ENCODE data around the gene PALM. TPM values are rescaled to one million over a fixed set of nuclear protein-coding genes. Genes with fewer than 3 reads are reported as not detected.

Gene PALM
- total and polyA plus RNA-seq, 9 donors = 2.9 to 169 (median 118) TPM

GRCh38 chr19:746956-747355 is 38.2 kb downstream of the PALM start:
- H3K36me3 ChIP-seq = no peaks in the 10 kb centered on the region
- H3K4me3 ChIP-seq = no peak overlapping the region
- no peaks in the 10 kb centered on the region for H3K27me3 ChIP-seq
- H3K27ac ChIP-seq = no peak overlapping the region
- H3K9me3 ChIP-seq = peaks cover 0 to 6% of the 10 kb centered on the region in 2 donors
- intact Hi-C loops (cut with DNase I) = no loop called here
- 89 to 98% (median 96%) methylated on average over 22 of the region's 22 CpGs for WGBS, 3 donors
- TF ChIP-seq EP300 (IDR thresholded peaks at IDR 0.05) = no peak
- TF ChIP-seq POLR2A (IDR thresholded peaks at IDR 0.05) = no peak
- TF ChIP-seq CTCF (IDR thresholded peaks at IDR 0.05) = no peak
- DNase-seq = no peak
- H3K4me1 ChIP-seq (ENCODE audit: insufficient read depth) = peaks cover 2% of the 10 kb centered on the region

- H3K27ac ChIP-seq = no peak overlapping the region
- no peak for TF ChIP-seq EP300 (IDR thresholded peaks at IDR 0.05)
- no peak for TF ChIP-seq CTCF (IDR thresholded peaks at IDR 0.05)
- TF ChIP-seq POLR2A (IDR thresholded peaks at IDR 0.05) = no peak
- 95 to 96% (median 95%) methylated on average over 26 to 28 of the region's 28 CpGs for WGBS, 3 donors
- no peak overlapping the region for H3K4me3 ChIP-seq
- intact Hi-C loops (cut with DNase I) = no loop called here
- H3K36me3 ChIP-seq = no peaks in the 10 kb centered on the region
- H3K9me3 ChIP-seq = peaks cover 0 to 6% of the 10 kb centered on the region in 2 donors
- no peak for DNase-seq
- peaks cover 3% of the 10 kb centered on the region for H3K4me1 ChIP-seq (ENCODE audit: insufficient read depth)
- no peaks in the 10 kb centered on the region for H3K27me3 ChIP-seq
These were observed 38.9 kb downstream of the PALM start for GRCh38 chr19:747432-748273.

GRCh38 chr19:748274-748598 is 39.5 kb downstream of the PALM start:
- Histone ChIP-seq H3K27me3 (no peaks in the 10 kb centered on the region), H3K27ac (no peak overlapping the region), H3K9me3 (peaks cover 0 to 6% of the 10 kb centered on the region in 2 donors), H3K4me3 (no peak overlapping the region), H3K4me1 (ENCODE audit: insufficient read depth) (peaks cover 8% of the 10 kb centered on the region), H3K36me3 (no peaks in the 10 kb centered on the region)
- TF ChIP-seq CTCF (IDR thresholded peaks at IDR 0.05) (no peak), POLR2A (IDR thresholded peaks at IDR 0.05) (no peak), EP300 (IDR thresholded peaks at IDR 0.05) (no peak)
- intact Hi-C loops (cut with DNase I) = no loop called here
- DNase-seq = no peak
- WGBS, 3 donors = 91 to 94% (median 93%) methylated on average over 14 of the region's 14 CpGs

GRCh38 chr19:749811-750210 is 41.1 kb downstream of the PALM start:
- intact Hi-C loops (cut with DNase I) = loop anchor here in 1 of 4 donors (10.0 kb wide), 1 partner anchor 95 kb away; the partner anchor contains the start of gene PRTN3
- H3K4me3 ChIP-seq = no peak overlapping the region
- 78 to 84% (median 83%) methylated on average over 14 of the region's 14 CpGs for WGBS, 3 donors
- peaks cover 8% of the 10 kb centered on the region for H3K4me1 ChIP-seq (ENCODE audit: insufficient read depth)
- H3K36me3 ChIP-seq = no peaks in the 10 kb centered on the region
- no peaks in the 10 kb centered on the region for H3K27me3 ChIP-seq
- TF ChIP-seq POLR2A (IDR thresholded peaks at IDR 0.05) (no peak), EP300 (IDR thresholded peaks at IDR 0.05) (no peak), CTCF (IDR thresholded peaks at IDR 0.05) (no peak)
- H3K9me3 ChIP-seq = peaks cover 0 to 6% of the 10 kb centered on the region in 2 donors
- DNase-seq = no peak
- H3K27ac ChIP-seq = peak overlapping the region in 1 of 2 donors; percentile 12
